ENCODE measurements around the gene TXNRD2. TPM values are rescaled to one million over a fixed set of nuclear protein-coding genes. Genes with fewer than 3 reads are reported as not detected.
A peak's percentile ranks its signal among the peaks of the same experiment; 100 is the strongest.

The TXNRD2 gene
- total RNA-seq, 3 donors from 2014 or later (not counting 1 experiment from before 2014, with no cell fraction given): 23.5 to 37.3 (median 24.4) TPM

DNA sequence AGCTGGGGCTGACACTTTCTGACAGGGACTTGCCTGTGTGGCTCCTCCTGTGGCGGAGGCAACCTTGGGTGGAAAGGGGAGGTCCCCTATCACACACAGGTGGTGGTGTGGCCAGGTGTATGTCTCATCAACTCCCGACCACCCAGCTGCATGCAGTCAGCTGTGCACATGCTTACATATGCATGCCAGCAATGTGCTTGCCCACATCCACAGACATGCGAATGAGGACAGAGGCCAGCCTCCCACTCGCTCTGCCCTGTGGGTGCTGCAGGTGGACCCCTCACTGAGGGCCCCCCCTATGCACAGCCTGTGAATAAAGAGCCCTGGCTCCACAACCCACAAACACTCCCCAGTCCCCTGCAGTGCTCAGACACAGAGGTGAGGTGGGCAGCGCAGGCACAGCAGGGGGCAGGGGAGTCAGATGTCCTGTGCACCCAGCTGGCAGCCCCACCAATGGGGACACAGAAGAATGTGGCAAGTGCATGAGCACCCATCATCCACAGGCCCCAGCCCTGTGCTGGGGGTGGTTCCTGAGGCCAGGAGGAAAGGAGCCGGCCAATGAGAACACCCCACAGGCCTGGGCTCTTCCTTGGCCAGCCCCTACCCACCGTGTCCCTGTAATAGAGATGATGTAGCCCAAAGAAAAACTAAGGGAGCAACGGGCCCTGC is 96.4 kb downstream of the TXNRD2 start:
- intact Hi-C loops (cut with micrococcal nuclease): no loop called here
- H3K4me3 ChIP-seq (ENCODE audit: low read length): no peak overlapping the region
- no peak overlapping the region for H3K27ac ChIP-seq (ENCODE audit: low read length)
- H3K27me3 Mint-ChIP-seq (ENCODE audit: low read depth in 2 of 2): no peaks in the 10 kb centered on the region
- H3K27ac Mint-ChIP-seq: no peak overlapping the region
- H3K36me3 Mint-ChIP-seq: no peaks in the 10 kb centered on the region
- 76% methylated on average over 7 of the region's 8 CpGs for WGBS (ENCODE audit: insufficient coverage)
- no peaks in the 10 kb centered on the region for H3K36me3 ChIP-seq (ENCODE audit: control insufficient read depth, insufficient read depth, low read length)
- no peaks in the 10 kb centered on the region for H3K9me3 ChIP-seq (ENCODE audit: control insufficient read depth, insufficient read depth, low read length)
- TF ChIP-seq, protein P1, sequence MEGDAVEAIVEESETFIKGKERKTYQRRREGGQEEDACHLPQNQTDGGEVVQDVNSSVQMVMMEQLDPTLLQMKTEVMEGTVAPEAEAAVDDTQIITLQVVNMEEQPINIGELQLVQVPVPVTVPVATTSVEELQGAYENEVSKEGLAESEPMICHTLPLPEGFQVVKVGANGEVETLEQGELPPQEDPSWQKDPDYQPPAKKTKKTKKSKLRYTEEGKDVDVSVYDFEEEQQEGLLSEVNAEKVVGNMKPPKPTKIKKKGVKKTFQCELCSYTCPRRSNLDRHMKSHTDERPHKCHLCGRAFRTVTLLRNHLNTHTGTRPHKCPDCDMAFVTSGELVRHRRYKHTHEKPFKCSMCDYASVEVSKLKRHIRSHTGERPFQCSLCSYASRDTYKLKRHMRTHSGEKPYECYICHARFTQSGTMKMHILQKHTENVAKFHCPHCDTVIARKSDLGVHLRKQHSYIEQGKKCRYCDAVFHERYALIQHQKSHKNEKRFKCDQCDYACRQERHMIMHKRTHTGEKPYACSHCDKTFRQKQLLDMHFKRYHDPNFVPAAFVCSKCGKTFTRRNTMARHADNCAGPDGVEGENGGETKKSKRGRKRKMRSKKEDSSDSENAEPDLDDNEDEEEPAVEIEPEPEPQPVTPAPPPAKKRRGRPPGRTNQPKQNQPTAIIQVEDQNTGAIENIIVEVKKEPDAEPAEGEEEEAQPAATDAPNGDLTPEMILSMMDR (IDR thresholded peaks at IDR 0.05): no peak
- ATAC-seq (no peak), DNase-seq (peak in 1 of 2 donors; percentile 33)
- H3K27me3 ChIP-seq (ENCODE audit: control insufficient read depth, insufficient read depth, low read length): no peaks in the 10 kb centered on the region
- H3K4me3 Mint-ChIP-seq: no peak overlapping the region
- peaks cover 18% of the 10 kb centered on the region for H3K4me1 ChIP-seq (ENCODE audit: control insufficient read depth, insufficient read depth, low read length)
- no peaks in the 10 kb centered on the region for H3K9me3 Mint-ChIP-seq
- H3K4me1 Mint-ChIP-seq: peaks cover 0 to 7% of the 10 kb centered on the region in 2 donors

- no peaks in the 10 kb centered on the region for H3K9me3 ChIP-seq (ENCODE audit: control insufficient read depth, insufficient read depth, low read length)
- H3K36me3 ChIP-seq (ENCODE audit: control insufficient read depth, insufficient read depth, low read length): no peaks in the 10 kb centered on the region
- 29% methylated on average over 18 of the region's 18 CpGs for WGBS (ENCODE audit: insufficient coverage)
- H3K27me3 Mint-ChIP-seq (ENCODE audit: low read depth in 2 of 2): no peaks in the 10 kb centered on the region
- intact Hi-C loops (cut with micrococcal nuclease): no loop called here
- no peak overlapping the region for H3K4me3 ChIP-seq (ENCODE audit: low read length)
- no peak overlapping the region for H3K4me3 Mint-ChIP-seq
- H3K27ac Mint-ChIP-seq: peak overlapping the region in 1 of 2 donors; percentile 58
- peaks cover 0 to 7% of the 10 kb centered on the region in 2 donors for H3K4me1 Mint-ChIP-seq
- TF ChIP-seq, protein P1 (IDR thresholded peaks at IDR 0.05): no peak
- peak in 1 of 2 donors; percentile 55 for DNase-seq
- H3K4me1 ChIP-seq (ENCODE audit: control insufficient read depth, insufficient read depth, low read length): peaks cover 18% of the 10 kb centered on the region
- no peaks in the 10 kb centered on the region for H3K36me3 Mint-ChIP-seq
- H3K27ac ChIP-seq (ENCODE audit: low read length): no peak overlapping the region
- ATAC-seq: peak in 1 of 3 donors; percentile 34
- H3K27me3 ChIP-seq (ENCODE audit: control insufficient read depth, insufficient read depth, low read length): no peaks in the 10 kb centered on the region
- no peaks in the 10 kb centered on the region for H3K9me3 Mint-ChIP-seq
Measured at GRCh38 chr22:19844377-19845053, 97.1 kb downstream of the TXNRD2 start.

DNA sequence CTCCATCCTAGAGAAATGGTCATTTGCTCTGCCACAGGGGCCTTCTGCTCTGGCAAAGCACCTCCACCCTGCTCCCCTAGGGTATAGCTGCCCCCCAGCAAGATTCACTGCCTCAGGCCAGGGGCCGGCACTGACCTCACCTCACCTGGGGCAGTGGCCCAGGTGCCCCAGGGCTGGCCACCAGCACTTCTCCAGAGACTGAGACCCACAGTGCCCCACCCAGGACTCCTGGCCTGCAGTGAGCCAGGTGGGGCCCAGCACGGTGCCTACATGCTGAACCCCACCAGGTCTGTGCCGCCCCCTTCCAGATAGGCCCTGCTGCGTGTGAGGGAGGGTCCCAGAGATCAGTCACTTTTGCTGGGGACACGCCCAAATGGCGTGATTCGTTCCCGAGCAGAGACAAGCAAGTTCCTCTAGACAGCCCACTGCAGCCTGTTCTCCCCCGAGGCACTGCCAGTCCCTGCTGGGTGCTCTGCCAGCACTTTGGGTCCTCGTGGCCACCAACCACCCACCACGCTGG is 97.7 kb downstream of the TXNRD2 start:
- Mint-ChIP-seq H3K27ac (peak overlapping the region in 1 of 2 donors; percentile 58), H3K4me1 (peaks cover 0 to 7% of the 10 kb centered on the region in 2 donors), H3K27me3 (ENCODE audit: low read depth in 2 of 2) (no peaks in the 10 kb centered on the region), H3K36me3 (no peaks in the 10 kb centered on the region), H3K9me3 (no peaks in the 10 kb centered on the region), H3K4me3 (no peak overlapping the region)
- no peaks in the 10 kb centered on the region for H3K36me3 ChIP-seq (ENCODE audit: control insufficient read depth, insufficient read depth, low read length)
- H3K27me3 ChIP-seq (ENCODE audit: control insufficient read depth, insufficient read depth, low read length): no peaks in the 10 kb centered on the region
- WGBS (ENCODE audit: insufficient coverage): 73% methylated on average over 11 of the region's 11 CpGs
- no peak overlapping the region for H3K4me3 ChIP-seq (ENCODE audit: low read length)
- intact Hi-C loops (cut with micrococcal nuclease): no loop called here
- DNase-seq: no peak
- ATAC-seq: no peak
- H3K27ac ChIP-seq (ENCODE audit: low read length): no peak overlapping the region
- TF ChIP-seq, protein P1 (IDR thresholded peaks at IDR 0.05): no peak
- H3K4me1 ChIP-seq (ENCODE audit: control insufficient read depth, insufficient read depth, low read length): peaks cover 18% of the 10 kb centered on the region
- no peaks in the 10 kb centered on the region for H3K9me3 ChIP-seq (ENCODE audit: control insufficient read depth, insufficient read depth, low read length)
